GM12892 (cell line): Measurements from ENCODE around the gene VDR.

ENCODE experiments used
- POLR2A ChIP-seq: IDR thresholded peaks from 2 replicates; pipeline ENCODE4 v1.6.1; 2011; ENCODE audit warnings: low read depth, low read length, control low read depth
- POLR2AphosphoS5 ChIP-seq: IDR thresholded peaks from 2 replicates; pipeline ENCODE4 v1.6.1; 2011; ENCODE audit warnings: low read depth, low read length, control low read depth
- TAF1 ChIP-seq: IDR thresholded peaks from 2 replicates; pipeline ENCODE4 v1.6.1; 2011; ENCODE audit warnings: low read depth, mild to moderate bottlenecking, control low read depth, low read length, borderline replicate concordance

GRCh38 chr12:47894652-47895051 is 10.1 kb downstream of the VDR start:
- TF ChIP-seq POLR2AphosphoS5 (no peak), POLR2A (no peak), TAF1 (no peak)
